HCT116 (cell line): ENCODE measurements around the gene MYBPC1. TPM values are rescaled to one million over a fixed set of nuclear protein-coding genes. Genes with fewer than 3 reads are reported as not detected.

Experiments used
- ATAC-seq: fragments of 200-7000 bp; cut with Tn5 transposase; 2 replicates; pipeline ENCODE4 v1.9.1; 2020; ENCODE audit warnings: mild to moderate bottlenecking, moderate library complexity
- BruUV-seq: library from RNA; stranded (reverse); fragments of 400-500 nt; replicated peaks from 2 replicates; lab custom pipeline; 2021; lab: Mats Ljungman, UMichigan
- CTCF ChIA-PET: fragments of 300-600 bp; sonication (Branson Sonifier 250); formaldehyde crosslinking; loops from one replicate; lab custom pipeline; 2021; ENCODE audit warnings: antibody characterized with exemption; lab: Charles Lee
- POLR2A ChIA-PET: fragments of 300-600, 350-600 bp; sonication (Branson Sonifier 250); formaldehyde crosslinking; loops from one replicate; lab custom pipeline; 2021; ENCODE audit warnings: antibody characterized with exemption; lab: Charles Lee
- RAD21 ChIA-PET, 2 experiments: fragments of 300-600 bp; sonication (Branson Sonifier 250); formaldehyde crosslinking; loops; one replicate each; lab custom pipeline; 2023; ENCODE audit warnings: low total read pairs in 2 of 2; ENCODE audit not compliant: uncharacterized antibody in 2 of 2, unreplicated experiment in 2 of 2, low non-redundant PET in 1 of 2; lab: Charles Lee
- DNase-seq: peaks from one replicate; pipeline ENCODE4 v3.0.0-alpha.2; 2010; ENCODE audit warnings: low read depth, low spot score
- H2AFZ ChIP-seq: fragments of 200-600 bp; shearing (Covaris generic), sonication (generic); 2 replicates; pipeline ENCODE4 v1.6.1; 2017; ENCODE audit warnings: low read depth, mixed run types, mixed read lengths, antibody characterized with exemption, low read length; ENCODE audit not compliant: poor library complexity, severe bottlenecking
- H3K27ac ChIP-seq: 2 replicates; pipeline ENCODE4 v1.5.1; 2012; ENCODE audit warnings: low read depth, low read length
- H3K27me3 ChIP-seq: fragments of 200-600 bp; sonication (generic); 2 replicates; pipeline ENCODE4 v1.6.1; 2016; ENCODE audit warnings: mixed run types, low read length, mixed read lengths; ENCODE audit not compliant: insufficient read depth
- H3K36me3 ChIP-seq, 2 experiments: fragments of 200-500 bp in 1 of 2; fragments of 200-600 bp in 1 of 2; sonication (Bioruptor generic) in 1 of 2; sonication (generic) in 1 of 2; 2 replicates each; pipeline versions ENCODE4 v1.5.1 to v1.6.1; 2014 to 2016; ENCODE audit warnings: low read length in 2 of 2, inconsistent platforms in 1 of 2, mixed read lengths in 1 of 2, mixed run types in 1 of 2; ENCODE audit not compliant: insufficient read depth in 2 of 2, control insufficient read depth in 1 of 2
- H3K4me1 ChIP-seq, 2 experiments: fragments of 200-600 bp in 1 of 2; sonication (generic) in 1 of 2; 2 replicates each; pipeline versions ENCODE4 v1.5.1 to v1.6.1; 2012 to 2017; ENCODE audit warnings: low read length in 2 of 2, inconsistent platforms in 1 of 2, mild to moderate bottlenecking in 1 of 2, mixed read lengths in 1 of 2, mixed run types in 1 of 2, moderate library complexity in 1 of 2; ENCODE audit not compliant: insufficient read depth in 2 of 2, control insufficient read depth in 1 of 2
- H3K4me2 ChIP-seq: fragments of 200-600 bp; sonication (generic); 2 replicates; pipeline ENCODE4 v1.6.1; 2017; ENCODE audit warnings: mixed run types, low read length, mixed read lengths
- H3K4me3 ChIP-seq, 2 experiments: fragments of 200-600 bp in 1 of 2; sonication (generic) in 1 of 2; replicated peaks in 1 of 2; 2 replicates each; pipeline ENCODE4 v1.5.1; 2011 to 2016; ENCODE audit warnings: low read length in 2 of 2, control low read depth in 1 of 2, low read depth in 1 of 2, mild to moderate bottlenecking in 1 of 2, mixed read lengths in 1 of 2, mixed run types in 1 of 2
- H3K79me2 ChIP-seq: fragments of 200-600 bp; sonication (generic); 2 replicates; pipeline ENCODE4 v1.6.1; 2017; ENCODE audit warnings: mild to moderate bottlenecking, mixed run types, low read length, moderate library complexity, mixed read lengths; ENCODE audit not compliant: insufficient read depth
- H3K9ac ChIP-seq: fragments of 200-600 bp; sonication (generic); 2 replicates; pipeline ENCODE4 v1.6.1; 2016; ENCODE audit warnings: low read length, mixed read lengths
- H3K9me2 ChIP-seq: fragments of 200-600 bp; sonication (generic), shearing (Covaris generic); 2 replicates; pipeline ENCODE4 v1.6.1; 2017; ENCODE audit warnings: mixed run types, mild to moderate bottlenecking, moderate library complexity; ENCODE audit not compliant: insufficient read depth
- H3K9me3 ChIP-seq, 2 experiments: fragments of 200-500 bp in 1 of 2; fragments of 200-600 bp in 1 of 2; sonication (Bioruptor generic) in 1 of 2; sonication (generic) in 1 of 2; 2 replicates each; pipeline ENCODE4 v1.6.1; 2014 to 2017; ENCODE audit warnings: low read length in 2 of 2, mixed read lengths in 2 of 2, inconsistent platforms in 1 of 2, low read depth in 1 of 2, mild to moderate bottlenecking in 1 of 2, mixed run types in 1 of 2, moderate library complexity in 1 of 2; ENCODE audit not compliant: control insufficient read depth in 1 of 2, insufficient read depth in 1 of 2
- H4K20me1 ChIP-seq: fragments of 200-600 bp; sonication (generic), shearing (Covaris generic); 2 replicates; pipeline ENCODE4 v1.6.1; 2017; ENCODE audit warnings: mixed run types, mild to moderate bottlenecking, moderate library complexity; ENCODE audit not compliant: insufficient read depth
- ATF3 ChIP-seq: IDR thresholded peaks from 2 replicates; pipeline ENCODE4 v1.6.1; 2012
- CBX3 ChIP-seq: IDR thresholded peaks from 2 replicates; pipeline ENCODE4 v1.6.1; 2012; ENCODE audit warnings: low read depth
- CEBPB ChIP-seq: IDR thresholded peaks from 2 replicates; pipeline ENCODE4 v1.6.1; 2012; ENCODE audit warnings: low read depth
- EGR1 ChIP-seq: IDR thresholded peaks from 2 replicates; pipeline ENCODE4 v1.6.1; 2012; ENCODE audit warnings: low read depth
- ELF1 ChIP-seq: IDR thresholded peaks from 2 replicates; pipeline ENCODE4 v1.6.1; 2012; ENCODE audit warnings: low read depth, borderline replicate concordance
- EZH2phosphoT487 ChIP-seq: fragments of 200-600 bp; IDR thresholded peaks from 2 replicates; pipeline ENCODE4 v1.6.1; 2018; ENCODE audit warnings: antibody characterized with exemption, borderline replicate concordance
- FOSL1 ChIP-seq: IDR thresholded peaks from 2 replicates; pipeline ENCODE4 v1.6.1; 2012; ENCODE audit warnings: low read depth
- JUND ChIP-seq: IDR thresholded peaks from 2 replicates; pipeline ENCODE4 v1.6.1; 2012
- MAX ChIP-seq: IDR thresholded peaks from 2 replicates; pipeline ENCODE4 v1.6.1; 2012
- POLR2A ChIP-seq: IDR thresholded peaks from 2 replicates; pipeline ENCODE4 v1.7.0; 2011; ENCODE audit warnings: borderline replicate concordance; ENCODE audit not compliant: insufficient read depth, insufficient read length; ENCODE audit errors: extremely low read depth
- RAD21 ChIP-seq: IDR thresholded peaks from 2 replicates; pipeline ENCODE4 v1.6.1; 2012; ENCODE audit warnings: low read depth, mild to moderate bottlenecking
- REST ChIP-seq: IDR thresholded peaks from 2 replicates; pipeline ENCODE4 v1.6.1; 2012; ENCODE audit warnings: low read depth
- SIN3A ChIP-seq: IDR thresholded peaks from 2 replicates; pipeline ENCODE4 v1.6.1; 2012; ENCODE audit warnings: low read depth
- SP1 ChIP-seq: IDR thresholded peaks from 2 replicates; pipeline ENCODE4 v1.6.1; 2012; ENCODE audit warnings: low read depth
- SRF ChIP-seq: IDR thresholded peaks from 2 replicates; pipeline ENCODE4 v1.6.1; 2012; ENCODE audit warnings: low read depth
- YY1 ChIP-seq: IDR thresholded peaks from 2 replicates; pipeline ENCODE4 v1.6.1; 2011; ENCODE audit warnings: low read length, low read depth, moderate library complexity, mild to moderate bottlenecking; ENCODE audit not compliant: insufficient replicate concordance; ENCODE audit errors: extremely low read depth
- ZBTB33 ChIP-seq: IDR thresholded peaks from 2 replicates; pipeline ENCODE4 v1.6.1; 2011; ENCODE audit warnings: mild to moderate bottlenecking, low read length, moderate library complexity; ENCODE audit not compliant: insufficient replicate concordance; ENCODE audit errors: extremely low read depth
- ZFX ChIP-seq: fragments of 450-650 bp; IDR thresholded peaks from 2 replicates; pipeline ENCODE4 v1.6.1; 2017
- ZNF274 ChIP-seq: fragments of 200-500 bp; sonication (Bioruptor generic); IDR thresholded peaks from 2 replicates; pipeline ENCODE4 v1.6.1; 2014; ENCODE audit warnings: mild to moderate bottlenecking, low read depth, low read length, inconsistent platforms
- intact Hi-C: fragments of 100-400 bp; cut with micrococcal nuclease; formaldehyde crosslinking; loops from 2 replicates; pipeline ENCODE4 v1.10.0; 2022
- total RNA-seq: library from RNA; stranded (reverse); gene quantifications from one replicate; pipeline ENCODE4 v1.2.1, GENCODE V29; 2021; ENCODE audit not compliant: unreplicated experiment

MYBPC1 gene
- total RNA-seq, 1 experiment from 2014 or later: not detected

GRCh38 chr12:101647711-101648110 is 52.9 kb downstream of the MYBPC1 start:
- no peaks in the 10 kb centered on the region for H3K27me3 ChIP-seq
- no peak overlapping the region for H3K4me3 ChIP-seq
- RAD21 ChIA-PET: no interaction called here
- POLR2A ChIA-PET: no interaction called here
- BruUV-seq: no TSS peak
- intact Hi-C loops: no loop called here
- H3K9me2 ChIP-seq: no peaks in the 10 kb centered on the region
- no peaks in the 10 kb centered on the region for H3K9me3 ChIP-seq
- no peaks in the 10 kb centered on the region for H3K4me1 ChIP-seq
- no peak overlapping the region for H2AFZ ChIP-seq
- TF ChIP-seq ZNF274: no peak
- no peak for TF ChIP-seq FOSL1
- no peak for TF ChIP-seq POLR2A
- TF ChIP-seq ATF3: no peak
- no peak for TF ChIP-seq ZFX
- TF ChIP-seq JUND: no peak
- TF ChIP-seq ZBTB33: no peak
- no peak for TF ChIP-seq REST
- no peak for TF ChIP-seq CEBPB
- no peak for TF ChIP-seq YY1
- no peak for TF ChIP-seq EZH2phosphoT487
- TF ChIP-seq SRF: no peak
- TF ChIP-seq EGR1: no peak
- no peak for TF ChIP-seq ELF1
- no peak for TF ChIP-seq RAD21
- TF ChIP-seq SP1: no peak
- no peak for TF ChIP-seq SIN3A
- no peak for TF ChIP-seq MAX
- no peak for TF ChIP-seq CBX3
- DNase-seq (no peak), ATAC-seq (no peak)
- no peaks in the 10 kb centered on the region for H3K79me2 ChIP-seq
- H3K36me3 ChIP-seq: no peaks in the 10 kb centered on the region
- no peaks in the 10 kb centered on the region for H4K20me1 ChIP-seq
- no peak overlapping the region for H3K4me2 ChIP-seq
- CTCF ChIA-PET: no interaction called here
- no peak overlapping the region for H3K9ac ChIP-seq
- H3K27ac ChIP-seq: no peak overlapping the region
